K562 (cell line): ENCODE results near the gene NRP2. TPM values are rescaled to one million over a fixed set of nuclear protein-coding genes. Genes with fewer than 3 reads are reported as not detected.

Source experiments
- ATAC-seq: fragments of 200-7000 bp; cut with Tn5 transposase; 3 replicates; pipeline ENCODE4 v1.9.1; 2020; ENCODE audit warnings: moderate library complexity
- BruUV-seq: library from RNA; stranded (reverse); fragments of 400-500 nt; replicated peaks from 2 replicates; lab custom pipeline; 2021; lab: Mats Ljungman, UMichigan
- CTCF ChIA-PET: fragments of 300-600 bp; formaldehyde crosslinking; extraction: SDS; loops from one replicate; lab custom pipeline; 2021; ENCODE audit warnings: low intra/inter-chr PET ratio; lab: Yijun Ruan, JAX
- POLR2A ChIA-PET: fragments of 300-600, 350-650 bp; sonication (Branson Sonifier 250); formaldehyde crosslinking; extraction: SDS; loops from one replicate; lab custom pipeline; 2021; ENCODE audit warnings: antibody characterized with exemption, inconsistent platforms; lab: Yijun Ruan, JAX
- DNase-seq, 4 experiments: peaks; one replicate each; pipeline versions ENCODE4 v3.0.0 to v3.0.0-alpha.2; 2011 to 2018; ENCODE audit warnings: low spot score in 3 of 4, mixed read lengths in 3 of 4; ENCODE audit errors: extremely low read depth in 1 of 4
- FAIRE-seq: peaks from 2 replicates; lab custom pipeline; 2011; peaks lifted over from hg19 to GRCh38; lab: Jason Lieb, UNC
- H2AFZ ChIP-seq: 2 replicates; pipeline ENCODE4 v1.6.0; 2011; ENCODE audit warnings: low read depth, low read length, control low read depth, inconsistent platforms
- H3K27ac ChIP-seq: fragments of 200-600 bp; 3 replicates; pipeline ENCODE4 v1.8.0; 2011; ENCODE audit warnings: low read depth, mild to moderate bottlenecking, control low read depth, inconsistent platforms, low read length, moderate library complexity, mixed read lengths; ENCODE audit errors: extremely low read depth
- H3K27me3 ChIP-seq, 2 experiments: fragments of 300-600 bp in 1 of 2; 2 replicates in 1 of 2; 3 replicates in 1 of 2; pipeline versions ENCODE4 v1.6.0 to v1.8.0; 2011; ENCODE audit warnings: inconsistent platforms in 2 of 2, low read length in 2 of 2, mild to moderate bottlenecking in 1 of 2, mixed read lengths in 1 of 2, moderate library complexity in 1 of 2; ENCODE audit not compliant: control insufficient read depth in 2 of 2, insufficient read depth in 2 of 2
- H3K36me3 ChIP-seq: fragments of 300-600 bp; 3 replicates; pipeline ENCODE4 v1.8.0; 2011; ENCODE audit warnings: mild to moderate bottlenecking, low read length, inconsistent platforms; ENCODE audit not compliant: control insufficient read depth, insufficient read depth
- H3K4me1 ChIP-seq, 2 experiments: fragments of 200-600 bp in 1 of 2; replicated peaks in 1 of 2; 2 replicates in 1 of 2; 3 replicates in 1 of 2; pipeline versions ENCODE4 v1.5.1 to v1.8.0; 2011; ENCODE audit warnings: inconsistent platforms in 2 of 2, low read length in 2 of 2, mild to moderate bottlenecking in 1 of 2, mixed read lengths in 1 of 2, moderate library complexity in 1 of 2; ENCODE audit not compliant: control insufficient read depth in 2 of 2, insufficient read depth in 2 of 2
- H3K4me2 ChIP-seq: 2 replicates; pipeline ENCODE4 v1.6.1; 2011; ENCODE audit warnings: low read length, control low read depth, inconsistent platforms, mixed read lengths; ENCODE audit not compliant: insufficient read depth
- H3K4me3 ChIP-seq: fragments of 200-600 bp; sonication (generic), shearing (Covaris generic); 2 replicates; pipeline ENCODE4 v1.5.1; 2016; ENCODE audit warnings: control low read depth, inconsistent platforms
- H3K79me2 ChIP-seq: fragments of 200-600 bp; 3 replicates; pipeline ENCODE4 v1.8.0; 2011; ENCODE audit warnings: low read length, inconsistent platforms; ENCODE audit not compliant: control insufficient read depth, insufficient read depth
- H3K9ac ChIP-seq, 2 experiments: 2 replicates each; pipeline versions ENCODE4 v1.6.0 to v1.6.1; 2011; ENCODE audit warnings: low read depth in 2 of 2, low read length in 2 of 2, control low read depth in 1 of 2, inconsistent platforms in 1 of 2, mild to moderate bottlenecking in 1 of 2, mixed read lengths in 1 of 2; ENCODE audit not compliant: insufficient read depth in 1 of 2
- H3K9me1 ChIP-seq: one replicate; pipeline ENCODE4 v1.6.0; 2011; ENCODE audit warnings: inconsistent platforms, mild to moderate bottlenecking, low read length, moderate library complexity; ENCODE audit not compliant: control insufficient read depth, insufficient read depth
- H3K9me3 ChIP-seq: replicated peaks from 2 replicates; pipeline ENCODE4 v1.5.1; 2011; ENCODE audit warnings: low read depth, low read length, inconsistent platforms; ENCODE audit not compliant: control insufficient read depth, insufficient read depth
- H4K20me1 ChIP-seq: replicated peaks from 2 replicates; pipeline ENCODE4 v1.6.1; 2011; ENCODE audit warnings: low read length, inconsistent platforms, mixed read lengths; ENCODE audit not compliant: control insufficient read depth, insufficient read depth
- DPF2 ChIP-seq: fragments of 450-650 bp; IDR thresholded peaks from 2 replicates; pipeline ENCODE4 v1.6.1; 2016
- FOXA3 ChIP-seq, 2 experiments: fragments of 450-650 bp in 1 of 2; sonication (generic) in 1 of 2; formaldehyde crosslinking; IDR thresholded peaks in 1 of 2; conservative IDR thresholded peaks in 1 of 2; 2 replicates each; pipeline versions ENCODE4 v1.4.0 to v1.8.0; 2020 to 2022; ENCODE audit warnings: mild to moderate bottlenecking in 2 of 2, missing genetic modification reagents in 1 of 2
- MAFF ChIP-seq: IDR thresholded peaks from 2 replicates; pipeline ENCODE4 v1.6.1; 2012; ENCODE audit warnings: low read length, improper control_type of control experiment
- MED1 ChIP-seq: sonication (generic); formaldehyde crosslinking; IDR thresholded peaks from 2 replicates; pipeline ENCODE4 v1.8.1; 2023; ENCODE audit warnings: missing genetic modification reagents, borderline replicate concordance
- NFRKB ChIP-seq: fragments of 450-650 bp; IDR thresholded peaks from 2 replicates; pipeline ENCODE4 v1.6.1; 2016; ENCODE audit warnings: low read depth
- PHF20 ChIP-seq: fragments of 450-650 bp; IDR thresholded peaks from 2 replicates; pipeline ENCODE4 v1.6.1; 2018; ENCODE audit not compliant: partially characterized antibody
- PTTG1 ChIP-seq: fragments of 450-650 bp; IDR thresholded peaks from 2 replicates; pipeline ENCODE4 v1.6.1; 2016; ENCODE audit warnings: low read depth, mild to moderate bottlenecking, missing genetic modification characterization, missing compliant biosample characterization
- ZHX1 ChIP-seq: fragments of 150-350 bp; conservative IDR thresholded peaks from 2 replicates; pipeline ENCODE4 v1.6.1; 2014; ENCODE audit warnings: low read length
- ZNF224 ChIP-seq: sonication (generic); formaldehyde crosslinking; IDR thresholded peaks from 2 replicates; pipeline ENCODE4 v1.8.0; 2022; ENCODE audit warnings: mild to moderate bottlenecking, missing genetic modification reagents
- ZNF23 ChIP-seq: fragments of 250-450 bp; sonication (Bioruptor Pico); IDR thresholded peaks from 2 replicates; pipeline ENCODE4 v1.4.0; 2020; ENCODE audit warnings: mild to moderate bottlenecking
- WGBS: fragments of 100-300 bp; shearing (Covaris generic); methylation state at CpG from one replicate; pipeline ENCODE4 v1.1.6; 2016; ENCODE audit warnings: low coverage, mixed read lengths; ENCODE audit not compliant: insufficient coverage; ENCODE audit errors: missing lambda C conversion rate; 5-methylcytosine and 5-hydroxymethylcytosine counted together
- in situ Hi-C: fragments of 300-500 bp; cut with MboI; formaldehyde crosslinking; loops from 4 replicates; pipeline ENCODE4 v1.15.0; 2018; ENCODE audit warnings: inconsistent platforms, mixed read lengths
- intact Hi-C: fragments of 100-400 bp; cut with micrococcal nuclease; formaldehyde crosslinking; loops from 2 replicates; pipeline ENCODE4 v1.14.2; 2022
- polyA plus RNA-seq, 8 experiments: library from polyadenylated mRNA; depleted of rRNA in 4 of 8; stranded (reverse) in 5 of 8; unstranded in 3 of 8; fragments of >200 nt; fragmentation: Nextera tagmentation in 2 of 8; fragmentation: Illumina TruSeq in 1 of 8; extraction: Ambion mirVana in 2 of 8; extraction: Trizol in 1 of 8; gene quantifications; 2 replicates each; pipeline versions ENCODE4 v1.2.1 to v1.2.3, GENCODE V29; 2011 to 2014; ENCODE audit warnings: inconsistent platforms in 1 of 8, missing spikeins in 1 of 8
- total RNA-seq, 7 experiments: library from RNA; depleted of rRNA in 6 of 7; stranded (reverse); fragments of >200 nt in 6 of 7; fragmentation: Illumina TruSeq in 2 of 7; extraction: Trizol in 2 of 7; gene quantifications; 2 replicates each; pipeline versions ENCODE4 v1.2.1 to v1.2.3, GENCODE V29; 2011 to 2021; ENCODE audit warnings: low replicate concordance in 1 of 7
- TF ChIP-seq, protein P1 (sequence below): fragments of 250-450 bp; sonication (Bioruptor Pico); IDR thresholded peaks from 2 replicates; pipeline ENCODE4 v1.5.0; 2021; ENCODE audit warnings: mild to moderate bottlenecking, moderate library complexity
- TF ChIP-seq, protein P2 (sequence below): fragments of 450-650 bp; IDR thresholded peaks from 2 replicates; pipeline ENCODE4 v1.6.1; 2016; ENCODE audit warnings: mild to moderate bottlenecking

Gene NRP2
- total and polyA plus RNA-seq, 9 of the 15 experiments (the other 6 are each of a cell fraction or from before 2014, with no cell fraction given): 0.05 to 0.31 (median 0.15) TPM; not detected in 5

DNA sequence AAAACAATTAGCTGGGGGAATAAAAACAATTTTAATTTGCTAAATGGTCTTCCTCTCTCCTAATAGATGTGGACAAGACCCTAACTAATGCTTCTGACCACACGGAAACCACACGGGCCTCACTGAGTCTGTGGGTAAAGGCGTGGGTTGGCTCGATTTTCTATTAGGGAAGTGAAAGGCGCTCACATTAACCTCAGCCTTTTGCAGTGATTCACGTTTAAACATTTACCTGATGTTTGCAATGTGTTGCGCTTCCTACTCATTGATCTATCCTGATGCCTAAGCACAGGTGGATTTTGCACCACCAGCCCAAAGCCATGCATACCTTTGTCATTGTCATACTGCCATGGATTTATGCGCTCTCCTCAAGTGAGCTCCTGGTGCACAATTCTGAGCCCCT lies 35.6 kb upstream of the NRP2 start:
- intact Hi-C loops (no loop called here), in situ Hi-C loops (no loop called here)
- Histone ChIP-seq H2AFZ (no peak overlapping the region), H3K9me1 (no peaks in the 10 kb centered on the region), H3K9ac (no peak overlapping the region), H4K20me1 (no peaks in the 10 kb centered on the region), H3K4me3 (no peak overlapping the region), H3K27me3 (peaks cover 0 to 10% of the 10 kb centered on the region in 2 experiments; a peak in 1 of 5 replicates), H3K4me2 (no peak overlapping the region), H3K27ac (no peak overlapping the region), H3K36me3 (no peaks in the 10 kb centered on the region), H3K9me3 (no peaks in the 10 kb centered on the region), H3K4me1 (no peaks in the 10 kb centered on the region), H3K79me2 (no peaks in the 10 kb centered on the region)
- WGBS: 1% methylated on average over 8 of the region's 8 CpGs
- no peak for DNase-seq
- CTCF ChIA-PET: no interaction called here
- POLR2A ChIA-PET: no interaction called here
- BruUV-seq: no TSS peak
- no peak for ATAC-seq
- no peak for FAIRE-seq
- TF ChIP-seq DPF2 (no peak), MAFF (no peak), ZHX1 (no peak), ZNF224 (no peak), FOXA3 (CRISPR knock-in tag; conservative IDR thresholded peaks at IDR 0.05 in 1 of 2, IDR thresholded peaks at IDR 0.05 in 1 of 2) (no peak), PHF20 (no peak), MED1 (CRISPR knock-in tag) (no peak), ZNF23 (CRISPR knock-in tag) (no peak), NFRKB (no peak), PTTG1 (tag) (no peak)
- TF ChIP-seq, protein P1, sequence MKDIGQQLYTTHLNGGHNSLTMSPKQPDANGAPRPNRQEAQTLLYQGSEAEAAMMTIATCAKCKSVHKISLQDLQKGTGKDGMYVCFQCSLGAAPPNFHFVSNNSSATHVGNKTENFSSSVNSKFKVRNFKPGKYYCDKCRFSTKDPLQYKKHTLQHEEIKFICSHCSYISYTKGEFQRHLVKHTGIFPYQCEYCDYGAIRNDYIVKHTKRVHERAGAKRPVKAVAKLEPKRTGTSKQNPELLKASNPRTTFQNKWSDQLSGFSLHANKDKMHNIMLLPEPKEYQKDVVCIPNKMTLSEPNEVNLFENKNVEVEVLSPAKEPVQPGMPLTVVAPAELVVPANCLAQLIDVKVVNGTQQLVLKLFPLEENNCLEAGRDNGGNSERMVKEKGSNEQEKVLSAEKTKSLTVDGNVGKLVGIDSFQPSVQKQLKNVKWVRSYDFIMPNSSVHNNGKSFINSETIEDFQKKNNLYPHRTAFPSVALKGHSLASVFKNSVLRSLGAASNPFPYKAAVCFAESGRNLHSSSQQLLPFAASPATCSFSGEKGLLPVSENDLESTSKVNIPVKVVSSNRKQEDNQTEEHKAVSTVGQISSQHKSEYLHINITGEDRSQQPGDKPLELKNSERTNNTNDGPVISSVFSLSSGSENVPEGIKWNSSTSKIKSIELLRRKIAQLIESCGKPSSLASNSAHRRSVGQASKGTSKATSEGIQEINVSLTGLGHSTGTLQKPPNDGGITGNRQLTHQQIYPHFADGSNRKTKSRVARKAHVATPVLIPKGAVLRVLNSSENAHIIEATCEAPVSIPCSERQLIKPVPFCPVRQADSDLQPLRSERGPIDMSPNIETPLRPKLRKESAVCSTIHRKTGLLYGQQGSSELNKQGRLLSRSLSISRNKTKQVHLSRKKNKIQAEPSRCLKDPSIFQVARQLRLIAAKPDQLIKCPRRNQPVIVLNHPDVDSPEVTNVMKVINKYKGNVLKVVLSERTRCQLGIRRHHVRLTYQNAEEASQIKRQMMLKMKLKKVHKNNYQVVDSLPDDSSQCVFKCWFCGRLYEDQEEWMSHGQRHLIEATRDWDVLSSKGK (CRISPR knock-in tag): no peak
- TF ChIP-seq, protein P2, sequence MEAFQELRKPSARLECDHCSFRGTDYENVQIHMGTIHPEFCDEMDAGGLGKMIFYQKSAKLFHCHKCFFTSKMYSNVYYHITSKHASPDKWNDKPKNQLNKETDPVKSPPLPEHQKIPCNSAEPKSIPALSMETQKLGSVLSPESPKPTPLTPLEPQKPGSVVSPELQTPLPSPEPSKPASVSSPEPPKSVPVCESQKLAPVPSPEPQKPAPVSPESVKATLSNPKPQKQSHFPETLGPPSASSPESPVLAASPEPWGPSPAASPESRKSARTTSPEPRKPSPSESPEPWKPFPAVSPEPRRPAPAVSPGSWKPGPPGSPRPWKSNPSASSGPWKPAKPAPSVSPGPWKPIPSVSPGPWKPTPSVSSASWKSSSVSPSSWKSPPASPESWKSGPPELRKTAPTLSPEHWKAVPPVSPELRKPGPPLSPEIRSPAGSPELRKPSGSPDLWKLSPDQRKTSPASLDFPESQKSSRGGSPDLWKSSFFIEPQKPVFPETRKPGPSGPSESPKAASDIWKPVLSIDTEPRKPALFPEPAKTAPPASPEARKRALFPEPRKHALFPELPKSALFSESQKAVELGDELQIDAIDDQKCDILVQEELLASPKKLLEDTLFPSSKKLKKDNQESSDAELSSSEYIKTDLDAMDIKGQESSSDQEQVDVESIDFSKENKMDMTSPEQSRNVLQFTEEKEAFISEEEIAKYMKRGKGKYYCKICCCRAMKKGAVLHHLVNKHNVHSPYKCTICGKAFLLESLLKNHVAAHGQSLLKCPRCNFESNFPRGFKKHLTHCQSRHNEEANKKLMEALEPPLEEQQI: no peak
